Erythroblast (primary cell): ENCODE measurements around the gene P2RX2.

Source experiments
- GATA1 ChIP-seq: IDR thresholded peaks from 2 replicates; pipeline ENCODE4 v1.6.1; 2011; ENCODE audit warnings: low read depth, mild to moderate bottlenecking, control low read depth, low read length, moderate library complexity
- POLR2A ChIP-seq: IDR thresholded peaks from 2 replicates; pipeline ENCODE4 v1.6.1; 2011; ENCODE audit warnings: mild to moderate bottlenecking, low read length

GRCh38 chr12:132569856-132570480 is 48.6 kb upstream of the P2RX2 start:
- no peak for TF ChIP-seq POLR2A
- no peak for TF ChIP-seq GATA1
